SU-DHL-6 (cell line): Measurements from ENCODE around the gene STOML1.

Source experiments
- H2AFZ ChIP-seq: fragments of 200-600 bp; sonication (generic); 2 replicates; pipeline ENCODE4 v1.6.1; 2014; ENCODE audit warnings: low read depth, mild to moderate bottlenecking, moderate library complexity, mixed read lengths, antibody characterized with exemption, low read length; ENCODE audit not compliant: severe bottlenecking
- H3F3A ChIP-seq: fragments of 200-600 bp; shearing (Covaris generic); 2 replicates; pipeline ENCODE4 v1.6.0; 2016; ENCODE audit warnings: antibody characterized with exemption, mild to moderate bottlenecking; ENCODE audit not compliant: insufficient read depth
- H3K27ac ChIP-seq: fragments of 200-600 bp; sonication (generic); 2 replicates; pipeline ENCODE4 v1.5.1; 2016; ENCODE audit warnings: low read depth, mild to moderate bottlenecking, low read length, moderate library complexity, mixed read lengths
- H3K27me3 ChIP-seq: fragments of 200-600 bp; sonication (generic), shearing (Covaris generic); 2 replicates; pipeline ENCODE4 v1.6.0; 2014; ENCODE audit warnings: mild to moderate bottlenecking, low read length
- H3K36me3 ChIP-seq: fragments of 200-600 bp; sonication (generic); 2 replicates; pipeline ENCODE4 v1.6.1; 2014; ENCODE audit warnings: mild to moderate bottlenecking, low read length, mixed read lengths
- H3K4me2 ChIP-seq: fragments of 300-600, 200-600 bp; shearing (Covaris generic), sonication (generic); 2 replicates; pipeline ENCODE4 v1.6.0; 2014; ENCODE audit warnings: low read length, low read depth, mild to moderate bottlenecking; ENCODE audit not compliant: poor library complexity, severe bottlenecking
- H3K4me3 ChIP-seq: fragments of 200-600 bp; sonication (generic); 2 replicates; pipeline ENCODE4 v1.5.1; 2014; ENCODE audit warnings: antibody characterized with exemption, low read length, mild to moderate bottlenecking, mixed read lengths; ENCODE audit not compliant: insufficient read depth, poor library complexity, severe bottlenecking
- H3K79me2 ChIP-seq: fragments of 200-600 bp; sonication (generic); 2 replicates; pipeline ENCODE4 v1.6.1; 2014; ENCODE audit warnings: mild to moderate bottlenecking, low read length, moderate library complexity; ENCODE audit not compliant: insufficient read depth
- H3K9ac ChIP-seq: fragments of 200-600 bp; sonication (generic); 2 replicates; pipeline ENCODE4 v1.7.0; 2014; ENCODE audit warnings: mild to moderate bottlenecking, low read length
- H3K9me2 ChIP-seq: fragments of 200-600 bp; sonication (generic); replicated peaks from 2 replicates; pipeline ENCODE4 v1.6.1; 2014; ENCODE audit warnings: low read length; ENCODE audit not compliant: insufficient read depth
- H3K9me3 ChIP-seq: fragments of 200-600 bp; sonication (generic); 2 replicates; pipeline ENCODE4 v1.6.1; 2014; ENCODE audit warnings: low read length, mixed read lengths; ENCODE audit not compliant: insufficient read depth
- H4K20me1 ChIP-seq: fragments of 200-600 bp; sonication (generic); 2 replicates; pipeline ENCODE4 v1.6.1; 2014; ENCODE audit warnings: low read depth, mild to moderate bottlenecking, antibody characterized with exemption, low read length, moderate library complexity, mixed read lengths
- CTCF ChIP-seq: fragments of 200-600 bp; sonication (generic); IDR thresholded peaks from one replicate; pipeline ENCODE4 v1.5.1; 2017; ENCODE audit warnings: antibody characterized with exemption, mild to moderate bottlenecking, low read length, moderate library complexity; ENCODE audit not compliant: insufficient read depth, poor library complexity, severe bottlenecking
- EZH2phosphoT487 ChIP-seq: fragments of 200-600 bp; sonication (generic), shearing (Covaris generic); conservative IDR thresholded peaks from 2 replicates; pipeline ENCODE4 v1.6.1; 2018; ENCODE audit warnings: mild to moderate bottlenecking, antibody characterized with exemption, low read length, moderate library complexity, mixed read lengths

Gene STOML1

DNA sequence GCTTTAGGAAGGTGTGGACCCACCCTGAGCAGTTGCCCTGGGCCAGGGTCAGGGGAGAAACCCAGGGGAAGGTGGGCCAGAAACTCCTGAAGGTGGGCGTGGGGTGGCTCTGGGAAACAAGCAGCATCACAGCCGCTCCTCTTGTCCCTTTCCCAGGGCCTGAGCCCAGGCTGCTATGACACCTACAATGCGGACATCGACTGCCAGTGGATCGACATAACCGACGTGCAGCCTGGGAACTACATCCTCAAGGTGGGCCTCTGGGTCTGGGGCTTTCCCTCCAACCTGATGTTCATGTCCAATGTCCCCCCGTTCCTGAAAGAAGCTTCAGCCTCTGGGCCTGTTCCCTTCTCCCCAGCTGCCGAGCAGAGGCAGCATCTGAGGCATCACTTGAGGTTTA, 44.4 kb downstream of the STOML1 start:
- Histone ChIP-seq H3K27me3 (no peaks in the 10 kb centered on the region), H3K36me3 (no peaks in the 10 kb centered on the region), H3F3A (no peaks in the 10 kb centered on the region), H2AFZ (no peak overlapping the region), H3K79me2 (no peaks in the 10 kb centered on the region), H4K20me1 (no peaks in the 10 kb centered on the region), H3K4me3 (no peak overlapping the region), H3K9me2 (no peaks in the 10 kb centered on the region), H3K9ac (no peak overlapping the region), H3K27ac (no peak overlapping the region), H3K4me2 (no peak overlapping the region), H3K9me3 (no peaks in the 10 kb centered on the region)
- TF ChIP-seq EZH2phosphoT487, result no peak
- TF ChIP-seq CTCF, result no peak

GRCh38 chr15:73946795-73947370, 45.2 kb downstream of the STOML1 start:
- H3K9me3 ChIP-seq, result no peaks in the 10 kb centered on the region
- H4K20me1 ChIP-seq, result no peaks in the 10 kb centered on the region
- H3K9ac ChIP-seq, result no peak overlapping the region
- H3K79me2 ChIP-seq, result no peaks in the 10 kb centered on the region
- H3K9me2 ChIP-seq, result no peaks in the 10 kb centered on the region
- no peak overlapping the region for H2AFZ ChIP-seq
- H3K4me3 ChIP-seq, result no peak overlapping the region
- TF ChIP-seq EZH2phosphoT487, result no peak
- TF ChIP-seq CTCF, result no peak
- H3K36me3 ChIP-seq, result no peaks in the 10 kb centered on the region
- no peak overlapping the region for H3K4me2 ChIP-seq
- H3K27ac ChIP-seq, result no peak overlapping the region
- H3K27me3 ChIP-seq, result no peaks in the 10 kb centered on the region
- H3F3A ChIP-seq, result no peaks in the 10 kb centered on the region

DNA sequence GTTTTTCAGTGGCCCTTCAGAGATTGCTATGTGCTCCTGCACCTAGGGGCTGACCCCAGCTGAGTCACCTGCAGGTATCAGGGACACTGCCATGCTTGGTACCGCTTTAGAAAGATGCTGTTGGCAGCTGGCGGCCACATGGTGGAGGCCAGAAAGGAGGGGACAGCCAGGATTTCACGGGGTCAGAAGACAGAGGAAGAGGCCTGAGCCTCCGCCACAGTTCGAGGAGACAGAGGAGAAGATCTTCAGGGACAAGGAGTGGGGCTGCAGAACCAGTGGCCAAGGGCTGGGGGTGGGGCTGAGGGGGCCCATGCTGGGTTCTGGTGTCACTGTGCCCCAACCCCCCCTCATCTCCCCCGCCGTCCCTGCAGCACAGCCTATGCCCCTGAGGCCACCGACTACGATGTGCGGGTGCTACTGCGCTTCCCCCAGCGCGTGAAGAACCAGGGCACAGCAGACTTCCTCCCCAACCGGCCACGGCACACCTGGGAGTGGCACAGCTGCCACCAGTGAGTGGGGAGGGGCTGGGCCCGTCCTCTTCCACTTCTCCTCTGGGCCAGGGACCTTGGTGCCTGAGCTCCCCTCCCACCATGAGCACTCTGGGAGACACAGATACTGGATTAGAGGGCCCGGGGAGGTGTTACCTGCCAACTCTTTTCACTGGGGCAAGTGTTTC, 45.9 kb downstream of the STOML1 start:
- Histone ChIP-seq H3K79me2 (no peaks in the 10 kb centered on the region), H3F3A (no peaks in the 10 kb centered on the region), H3K9me2 (no peaks in the 10 kb centered on the region), H3K9me3 (no peaks in the 10 kb centered on the region), H4K20me1 (no peaks in the 10 kb centered on the region), H3K27me3 (no peaks in the 10 kb centered on the region), H3K4me3 (no peak overlapping the region), H3K4me2 (no peak overlapping the region), H2AFZ (no peak overlapping the region), H3K9ac (no peak overlapping the region), H3K36me3 (no peaks in the 10 kb centered on the region), H3K27ac (no peak overlapping the region)
- TF ChIP-seq EZH2phosphoT487 (no peak), CTCF (no peak)
